GM12878 (cell line): ENCODE measurements around the gene GLRX5.

ENCODE experiments used
- CBX3 ChIP-seq: fragments of 200-600 bp; sonication (generic); IDR thresholded peaks from 2 replicates; pipeline ENCODE4 v1.6.1; 2016; ENCODE audit warnings: low read depth, borderline replicate concordance
- CHD2 ChIP-seq: IDR thresholded peaks from 2 replicates; pipeline ENCODE4 v1.6.1; 2011; ENCODE audit warnings: low read depth, low read length, improper control_type of control experiment, borderline replicate concordance
- FOXM1 ChIP-seq: IDR thresholded peaks from 2 replicates; pipeline ENCODE4 v1.6.1; 2012; ENCODE audit warnings: low read depth, mild to moderate bottlenecking, inconsistent platforms, low read length, moderate library complexity
- NRF1 ChIP-seq: conservative IDR thresholded peaks from 2 replicates; pipeline ENCODE4 v1.6.1; 2011; ENCODE audit warnings: mild to moderate bottlenecking, low read depth, low read length, improper control_type of control experiment
- RCOR1 ChIP-seq: conservative IDR thresholded peaks from 2 replicates; pipeline ENCODE4 v1.6.1; 2012; ENCODE audit warnings: low read depth, low read length, improper control_type of control experiment
- SIX5 ChIP-seq: IDR thresholded peaks from 2 replicates; pipeline ENCODE4 v1.6.1; 2011; ENCODE audit warnings: mild to moderate bottlenecking, low read depth, low read length, moderate library complexity; ENCODE audit not compliant: severe bottlenecking
- SP1 ChIP-seq: IDR thresholded peaks from one replicate; pipeline ENCODE4 v1.6.1; 2011; ENCODE audit warnings: low read depth, low read length
- SUPT20H ChIP-seq: IDR thresholded peaks from 2 replicates; pipeline ENCODE4 v1.6.1; 2011; ENCODE audit warnings: low read depth, mild to moderate bottlenecking, low read length, moderate library complexity, borderline replicate concordance; ENCODE audit not compliant: control insufficient read depth
- TAF1 ChIP-seq: IDR thresholded peaks from 2 replicates; pipeline ENCODE4 v1.6.1; 2011; ENCODE audit warnings: mild to moderate bottlenecking, low read depth, low read length, borderline replicate concordance
- TARDBP ChIP-seq: IDR thresholded peaks from 2 replicates; pipeline ENCODE4 v1.6.1; 2016; ENCODE audit warnings: borderline replicate concordance
- TF ChIP-seq, protein P1 (sequence below), 3 experiments: IDR thresholded peaks in 2 of 3; conservative IDR thresholded peaks in 1 of 3; 2 replicates each; pipeline ENCODE4 v1.5.1; 2011; ENCODE audit warnings: low read depth in 3 of 3, low read length in 3 of 3, mild to moderate bottlenecking in 3 of 3, control low read depth in 2 of 3, moderate library complexity in 2 of 3, inconsistent platforms in 1 of 3, mixed read lengths in 1 of 3; ENCODE audit not compliant: control insufficient read depth in 2 of 3, insufficient read depth in 1 of 3; ENCODE audit errors: extremely low read depth in 1 of 3
- TF ChIP-seq, protein P2 (sequence below): fragments of 450-650 bp; IDR thresholded peaks from 2 replicates; pipeline ENCODE4 v1.6.1; 2017; ENCODE audit warnings: antibody characterized with exemption, mild to moderate bottlenecking, moderate library complexity
- TF ChIP-seq, protein P3 (sequence below): IDR thresholded peaks from 2 replicates; pipeline ENCODE4 v1.6.1; 2011; ENCODE audit warnings: mild to moderate bottlenecking, low read depth, low read length, moderate library complexity; ENCODE audit not compliant: insufficient replicate concordance

DNA sequence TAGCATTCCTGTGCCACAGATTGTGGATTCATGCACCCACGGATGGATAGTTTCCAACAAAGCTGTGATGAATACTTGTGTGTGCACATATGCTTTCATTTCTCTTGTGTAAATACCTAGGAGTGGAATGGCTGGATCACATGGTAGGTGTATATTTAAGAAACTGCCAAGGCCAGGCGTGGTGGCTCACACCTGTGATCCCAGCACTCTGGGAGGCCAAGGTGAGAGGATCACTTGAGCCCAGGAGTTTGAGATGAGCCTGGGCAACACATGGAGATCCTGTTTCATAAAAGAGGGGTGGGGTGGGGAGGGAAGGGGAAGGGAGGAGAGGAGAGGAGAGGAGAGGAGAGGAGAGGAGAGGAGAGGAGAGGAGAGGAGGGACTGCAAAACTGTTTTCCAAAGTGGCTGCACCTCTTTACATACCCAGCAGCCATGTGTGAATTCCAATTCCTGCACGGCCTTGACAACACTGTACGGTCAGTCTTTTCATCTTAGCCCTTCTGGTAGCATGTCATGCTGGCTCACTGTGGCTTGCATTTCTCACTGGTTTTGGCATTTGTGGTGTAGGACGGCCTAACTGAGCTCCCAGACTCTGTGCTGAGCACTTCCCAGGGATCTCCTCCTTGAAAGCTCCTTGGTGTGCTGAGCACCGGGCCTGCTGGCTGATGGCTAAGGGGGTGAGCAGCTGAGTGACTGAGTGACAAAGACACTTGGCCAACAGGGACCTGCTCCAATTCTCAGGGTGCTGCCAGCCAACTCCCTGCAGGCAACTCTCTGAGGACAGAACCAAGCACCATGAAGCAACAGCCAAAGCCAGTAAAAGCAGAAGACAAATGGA lies 46.3 kb upstream of the GLRX5 start:
- TF ChIP-seq CHD2 = no peak
- TF ChIP-seq, protein P1, sequence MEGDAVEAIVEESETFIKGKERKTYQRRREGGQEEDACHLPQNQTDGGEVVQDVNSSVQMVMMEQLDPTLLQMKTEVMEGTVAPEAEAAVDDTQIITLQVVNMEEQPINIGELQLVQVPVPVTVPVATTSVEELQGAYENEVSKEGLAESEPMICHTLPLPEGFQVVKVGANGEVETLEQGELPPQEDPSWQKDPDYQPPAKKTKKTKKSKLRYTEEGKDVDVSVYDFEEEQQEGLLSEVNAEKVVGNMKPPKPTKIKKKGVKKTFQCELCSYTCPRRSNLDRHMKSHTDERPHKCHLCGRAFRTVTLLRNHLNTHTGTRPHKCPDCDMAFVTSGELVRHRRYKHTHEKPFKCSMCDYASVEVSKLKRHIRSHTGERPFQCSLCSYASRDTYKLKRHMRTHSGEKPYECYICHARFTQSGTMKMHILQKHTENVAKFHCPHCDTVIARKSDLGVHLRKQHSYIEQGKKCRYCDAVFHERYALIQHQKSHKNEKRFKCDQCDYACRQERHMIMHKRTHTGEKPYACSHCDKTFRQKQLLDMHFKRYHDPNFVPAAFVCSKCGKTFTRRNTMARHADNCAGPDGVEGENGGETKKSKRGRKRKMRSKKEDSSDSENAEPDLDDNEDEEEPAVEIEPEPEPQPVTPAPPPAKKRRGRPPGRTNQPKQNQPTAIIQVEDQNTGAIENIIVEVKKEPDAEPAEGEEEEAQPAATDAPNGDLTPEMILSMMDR (IDR thresholded peaks at IDR 0.05 in 2 of 3, conservative IDR thresholded peaks at IDR 0.05 in 1 of 3; ENCODE audit: control insufficient read depth in 2 of 3, extremely low read depth in 1 of 3, insufficient read depth in 1 of 3, low read depth in 3 of 3, low read length in 3 of 3) = no peak
- TF ChIP-seq FOXM1 = no peak
- TF ChIP-seq CBX3 = no peak
- no peak for TF ChIP-seq TARDBP
- no peak for TF ChIP-seq SP1
- TF ChIP-seq NRF1 = no peak
- TF ChIP-seq, protein P2, sequence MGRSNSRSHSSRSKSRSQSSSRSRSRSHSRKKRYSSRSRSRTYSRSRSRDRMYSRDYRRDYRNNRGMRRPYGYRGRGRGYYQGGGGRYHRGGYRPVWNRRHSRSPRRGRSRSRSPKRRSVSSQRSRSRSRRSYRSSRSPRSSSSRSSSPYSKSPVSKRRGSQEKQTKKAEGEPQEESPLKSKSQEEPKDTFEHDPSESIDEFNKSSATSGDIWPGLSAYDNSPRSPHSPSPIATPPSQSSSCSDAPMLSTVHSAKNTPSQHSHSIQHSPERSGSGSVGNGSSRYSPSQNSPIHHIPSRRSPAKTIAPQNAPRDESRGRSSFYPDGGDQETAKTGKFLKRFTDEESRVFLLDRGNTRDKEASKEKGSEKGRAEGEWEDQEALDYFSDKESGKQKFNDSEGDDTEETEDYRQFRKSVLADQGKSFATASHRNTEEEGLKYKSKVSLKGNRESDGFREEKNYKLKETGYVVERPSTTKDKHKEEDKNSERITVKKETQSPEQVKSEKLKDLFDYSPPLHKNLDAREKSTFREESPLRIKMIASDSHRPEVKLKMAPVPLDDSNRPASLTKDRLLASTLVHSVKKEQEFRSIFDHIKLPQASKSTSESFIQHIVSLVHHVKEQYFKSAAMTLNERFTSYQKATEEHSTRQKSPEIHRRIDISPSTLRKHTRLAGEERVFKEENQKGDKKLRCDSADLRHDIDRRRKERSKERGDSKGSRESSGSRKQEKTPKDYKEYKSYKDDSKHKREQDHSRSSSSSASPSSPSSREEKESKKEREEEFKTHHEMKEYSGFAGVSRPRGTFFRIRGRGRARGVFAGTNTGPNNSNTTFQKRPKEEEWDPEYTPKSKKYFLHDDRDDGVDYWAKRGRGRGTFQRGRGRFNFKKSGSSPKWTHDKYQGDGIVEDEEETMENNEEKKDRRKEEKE = no peak
- TF ChIP-seq, protein P3, sequence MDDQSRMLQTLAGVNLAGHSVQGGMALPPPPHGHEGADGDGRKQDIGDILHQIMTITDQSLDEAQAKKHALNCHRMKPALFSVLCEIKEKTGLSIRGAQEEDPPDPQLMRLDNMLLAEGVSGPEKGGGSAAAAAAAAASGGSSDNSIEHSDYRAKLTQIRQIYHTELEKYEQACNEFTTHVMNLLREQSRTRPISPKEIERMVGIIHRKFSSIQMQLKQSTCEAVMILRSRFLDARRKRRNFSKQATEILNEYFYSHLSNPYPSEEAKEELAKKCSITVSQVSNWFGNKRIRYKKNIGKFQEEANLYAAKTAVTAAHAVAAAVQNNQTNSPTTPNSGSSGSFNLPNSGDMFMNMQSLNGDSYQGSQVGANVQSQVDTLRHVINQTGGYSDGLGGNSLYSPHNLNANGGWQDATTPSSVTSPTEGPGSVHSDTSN = no peak
- no peak for TF ChIP-seq TAF1
- TF ChIP-seq SUPT20H = no peak
- no peak for TF ChIP-seq SIX5
- TF ChIP-seq RCOR1 = no peak
